Midbrain (tissue), 1 donor: ENCODE results near the gene TMEM252.
A peak's percentile ranks its signal among the peaks of the same experiment; 100 is the strongest.

Experiments
- DNase-seq: peaks from one replicate; lab custom pipeline; 2025; lab: John Stamatoyannopoulos, UW

The TMEM252 gene

GRCh38 chr9:68540712-68541535 lies at the start of gene TMEM252:
TSS of gene TMEM252 (minus strand) at chr9:68540883. CDS start at chr9:68540814, 69 bp downstream.
- no peak for DNase-seq

GRCh38 chr9:68585034-68585761 lies 44.5 kb upstream of the TMEM252 start:
- no peak for DNase-seq

- peak; percentile 86 for DNase-seq
These were observed 43.7 kb upstream of the TMEM252 start for GRCh38 chr9:68584189-68585033.

- no peak for DNase-seq
These were observed 41.0 kb upstream of the TMEM252 start for GRCh38 chr9:68581696-68582095.

- no peak for DNase-seq
These were observed 37.3 kb upstream of the TMEM252 start for GRCh38 chr9:68577774-68578591.

- no peak for DNase-seq
These were observed 35.1 kb upstream of the TMEM252 start for GRCh38 chr9:68575817-68576216.

GRCh38 chr9:68574150-68574549 lies 33.5 kb upstream of the TMEM252 start:
- no peak for DNase-seq

GRCh38 chr9:68567565-68567964 lies 26.9 kb upstream of the TMEM252 start:
- no peak for DNase-seq

- DNase-seq = no peak
These were observed 21.8 kb upstream of the TMEM252 start for GRCh38 chr9:68562461-68562860.

GRCh38 chr9:68560071-68560844 lies 19.6 kb upstream of the TMEM252 start:
- DNase-seq = no peak

- DNase-seq = no peak
These were observed 17.9 kb upstream of the TMEM252 start for GRCh38 chr9:68558545-68558944.

- no peak for DNase-seq
These were observed 14.9 kb upstream of the TMEM252 start for GRCh38 chr9:68555437-68556150.

- DNase-seq = no peak
These were observed 12.2 kb upstream of the TMEM252 start for GRCh38 chr9:68552700-68553476.

GRCh38 chr9:68551191-68551590 lies 10.5 kb upstream of the TMEM252 start:
- DNase-seq = no peak

- no peak for DNase-seq
These were observed 7.6 kb upstream of the TMEM252 start for GRCh38 chr9:68548241-68548640.

GRCh38 chr9:68547417-68547816 lies 6.7 kb upstream of the TMEM252 start:
- no peak for DNase-seq

GRCh38 chr9:68546596-68547390 lies 6.1 kb upstream of the TMEM252 start:
- peak; percentile 21 for DNase-seq

GRCh38 chr9:68545033-68545705 lies 4.5 kb upstream of the TMEM252 start:
- no peak for DNase-seq
